Pons (tissue), 1 donor: ENCODE measurements around the gene ANTXR2.
"Not testable (repeated sequence)": the region's sequence is repeated elsewhere in the genome, so short reads cannot be mapped to it uniquely, and the experiment has no call there.

Experiments
- DNase-seq: peaks from one replicate; pipeline ENCODE4 v3.0.0-alpha.2; 2016; ENCODE audit warnings: low spot score

Gene ANTXR2

GRCh38 chr4:79918292-79918691 lies 154.7 kb downstream of the ANTXR2 start:
- no peak for DNase-seq

GRCh38 chr4:79917246-79917645 lies 155.8 kb downstream of the ANTXR2 start:
- DNase-seq = no peak

GRCh38 chr4:79915246-79915645 lies 157.8 kb downstream of the ANTXR2 start:
- no peak for DNase-seq

- no peak for DNase-seq
Measured at GRCh38 chr4:79913581-79913980, 159.4 kb downstream of the ANTXR2 start.

GRCh38 chr4:79907001-79907400 lies 166.0 kb downstream of the ANTXR2 start:
- DNase-seq = no peak

- DNase-seq = no peak
Measured at GRCh38 chr4:79906303-79906702, 166.7 kb downstream of the ANTXR2 start.

GRCh38 chr4:79905212-79905611 lies 167.8 kb downstream of the ANTXR2 start:
- no peak for DNase-seq

- no peak for DNase-seq
Measured at GRCh38 chr4:79904331-79904730, 168.7 kb downstream of the ANTXR2 start.

GRCh38 chr4:79900182-79900581 lies 172.8 kb downstream of the ANTXR2 start:
- DNase-seq = no peak

- DNase-seq = no peak
Measured at GRCh38 chr4:79899481-79899880, 173.5 kb downstream of the ANTXR2 start.

GRCh38 chr4:79898055-79898454 lies 175.0 kb downstream of the ANTXR2 start:
- no peak for DNase-seq

GRCh38 chr4:79897174-79897573 lies 175.9 kb downstream of the ANTXR2 start:
- no peak for DNase-seq

GRCh38 chr4:79893456-79893855 lies 179.6 kb downstream of the ANTXR2 start:
- DNase-seq = no peak

GRCh38 chr4:79889026-79889425 lies 184.0 kb downstream of the ANTXR2 start:
- not testable (repeated sequence) for DNase-seq

GRCh38 chr4:79886557-79886956 lies 186.5 kb downstream of the ANTXR2 start:
- no peak for DNase-seq

GRCh38 chr4:79886021-79886420 lies 187.0 kb downstream of the ANTXR2 start:
- no peak for DNase-seq

GRCh38 chr4:79883290-79883689 lies 189.7 kb downstream of the ANTXR2 start:
- DNase-seq = no peak

GRCh38 chr4:79882806-79883205 lies 190.2 kb downstream of the ANTXR2 start:
- DNase-seq = no peak

- no peak for DNase-seq
Measured at GRCh38 chr4:79881407-79881806, 191.6 kb downstream of the ANTXR2 start.

GRCh38 chr4:79877511-79877910 lies 195.5 kb downstream of the ANTXR2 start:
- DNase-seq = no peak

- no peak for DNase-seq
Measured at GRCh38 chr4:79875344-79875899, 197.6 kb downstream of the ANTXR2 start.

GRCh38 chr4:79874197-79874596 lies 198.8 kb downstream of the ANTXR2 start:
- DNase-seq = no peak

GRCh38 chr4:79872738-79873137 lies 200.3 kb downstream of the ANTXR2 start:
- DNase-seq = no peak

GRCh38 chr4:79871961-79872360 lies 201.1 kb downstream of the ANTXR2 start:
- no peak for DNase-seq
